NCI-H82 treated with DMSO at 0.1 percent for 48 hours (cell line): Measurements from ENCODE around the gene TAS1R2.
"Not testable (repeated sequence)": the region's sequence is repeated elsewhere in the genome, so short reads cannot be mapped to it uniquely, and the experiment has no call there.

Experiments
- DNase-seq: peaks from one replicate; lab custom pipeline; 2025; ENCODE audit not compliant: unreplicated experiment; lab: John Stamatoyannopoulos, UW

The TAS1R2 gene

GRCh38 chr1:18884419-18884717 is 24.9 kb upstream of the TAS1R2 start:
- DNase-seq: no peak

- DNase-seq: peak; percentile 26
Observed at GRCh38 chr1:18883636-18884418, 24.4 kb upstream of the TAS1R2 start.

- DNase-seq: no peak
Observed at GRCh38 chr1:18883079-18883478, 23.6 kb upstream of the TAS1R2 start.

- DNase-seq: no peak
Observed at GRCh38 chr1:18882486-18882885, 23.0 kb upstream of the TAS1R2 start.

- DNase-seq: no peak
Observed at GRCh38 chr1:18881642-18882431, 22.4 kb upstream of the TAS1R2 start.

GRCh38 chr1:18881164-18881563 is 21.7 kb upstream of the TAS1R2 start:
- no peak for DNase-seq

GRCh38 chr1:18880585-18880984 is 21.1 kb upstream of the TAS1R2 start:
- DNase-seq: no peak

- peak; percentile 78 for DNase-seq
Observed at GRCh38 chr1:18879791-18880309, 20.4 kb upstream of the TAS1R2 start.

- DNase-seq: no peak
Observed at GRCh38 chr1:18879215-18879790, 19.8 kb upstream of the TAS1R2 start.

- DNase-seq: no peak
Observed at GRCh38 chr1:18878538-18879214, 19.2 kb upstream of the TAS1R2 start.

- DNase-seq: no peak
Observed at GRCh38 chr1:18877282-18877681, 17.8 kb upstream of the TAS1R2 start.

GRCh38 chr1:18876210-18876609 is 16.8 kb upstream of the TAS1R2 start:
- no peak for DNase-seq

GRCh38 chr1:18875796-18876128 is 16.3 kb upstream of the TAS1R2 start:
- no peak for DNase-seq

- DNase-seq: peak; percentile 70
Observed at GRCh38 chr1:18875107-18875795, 15.8 kb upstream of the TAS1R2 start.

GRCh38 chr1:18874600-18874999 is 15.1 kb upstream of the TAS1R2 start:
- no peak for DNase-seq

- no peak for DNase-seq
Observed at GRCh38 chr1:18874036-18874435, 14.6 kb upstream of the TAS1R2 start.

- DNase-seq: no peak
Observed at GRCh38 chr1:18872071-18872611, 12.7 kb upstream of the TAS1R2 start.

GRCh38 chr1:18871401-18872070 is 12.1 kb upstream of the TAS1R2 start:
- DNase-seq: no peak

GRCh38 chr1:18870957-18871356 is 11.5 kb upstream of the TAS1R2 start:
- DNase-seq: no peak

- DNase-seq: not testable (repeated sequence)
Observed at GRCh38 chr1:18870595-18870865, 11.1 kb upstream of the TAS1R2 start.
